ENCODE results near the gene WNT1. TPM values are rescaled to one million over a fixed set of nuclear protein-coding genes. Genes with fewer than 3 reads are reported as not detected.

WNT1 gene
- total RNA-seq, 1 donor from 2014 or later = not detected

DNA sequence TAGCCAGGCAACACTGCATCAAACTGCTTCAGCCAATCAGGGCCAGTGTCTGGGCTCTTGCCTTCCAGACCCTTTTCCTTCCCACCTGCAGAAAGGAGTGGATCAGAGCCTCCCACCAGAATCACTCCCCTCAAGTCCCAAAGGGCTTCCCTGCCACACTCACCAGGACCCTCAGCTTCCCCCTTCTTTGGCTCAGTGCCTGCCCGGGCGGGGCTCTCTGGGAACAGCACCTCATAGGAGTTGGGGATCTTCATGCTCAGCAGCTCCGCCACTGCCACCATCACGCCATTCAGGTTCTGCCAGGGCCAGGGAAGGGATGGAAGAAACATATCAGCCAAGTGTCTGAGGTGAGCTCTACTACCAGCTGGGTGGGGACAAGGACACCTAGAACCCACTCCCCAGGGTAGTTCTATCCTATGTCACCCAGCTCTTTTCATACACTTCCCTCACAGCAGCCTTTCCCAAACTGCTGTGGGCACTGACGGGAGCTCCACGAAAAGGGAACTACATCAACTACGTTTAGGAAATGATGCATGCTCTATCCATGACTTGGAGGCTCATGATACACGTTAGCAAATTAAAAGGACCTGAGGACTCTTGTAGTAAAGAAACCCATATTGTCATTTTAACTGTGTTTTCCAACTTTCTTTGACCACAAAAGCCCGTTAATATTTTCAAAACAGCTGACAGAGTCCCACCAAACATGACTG lies 49.9 kb downstream of the WNT1 start:
- DNase-seq (ENCODE audit: low read depth in 2 of 2) = no peak

GRCh38 chr12:49028666-49029275 lies 50.6 kb downstream of the WNT1 start:
- DNase-seq (ENCODE audit: low read depth in 2 of 2) = no peak

- no peak for DNase-seq (ENCODE audit: low read depth in 2 of 2)
Measured at GRCh38 chr12:49030119-49030518, 52.0 kb downstream of the WNT1 start.

- no peak for DNase-seq (ENCODE audit: low read depth in 2 of 2)
Measured at GRCh38 chr12:49030714-49031572, 52.8 kb downstream of the WNT1 start.

- no peak for DNase-seq (ENCODE audit: low read depth in 2 of 2)
Measured at GRCh38 chr12:49031573-49032161, 53.5 kb downstream of the WNT1 start.

Other genes with a start within 250 kb of the WNT1 start
- gene ADCY6, start 189.2 kb upstream of the WNT1 start, total RNA-seq = 27.2 and 35.7 TPM in 2 replicates
- 6.9 and 8.1 TPM in 2 replicates for gene CACNB3, start 159.8 kb upstream of the WNT1 start, total RNA-seq
- 60.0 and 67.6 TPM in 2 replicates for gene DDX23, start 126.2 kb upstream of the WNT1 start, total RNA-seq
- 3.2 and 6.1 TPM in 2 replicates for gene RND1, start 112.5 kb upstream of the WNT1 start, total RNA-seq
- 9.9 and 12.3 TPM in 2 replicates for gene FKBP11, start 52.8 kb upstream of the WNT1 start, total RNA-seq
- gene ARF3, start 20.8 kb upstream of the WNT1 start, total RNA-seq = 40.7 and 50.4 TPM in 2 replicates
- 0.13 TPM in 2 replicates for gene WNT10B, start 6.6 kb upstream of the WNT1 start, total RNA-seq
- under 0.01 and 0.13 TPM in 2 replicates for gene DDN, start 21.1 kb downstream of the WNT1 start, total RNA-seq
- gene PRKAG1, start 40.5 kb downstream of the WNT1 start, total RNA-seq = 37.4 and 44.5 TPM in 2 replicates
- gene KMT2D, start 82.5 kb downstream of the WNT1 start, total RNA-seq = 20.0 and 34.0 TPM in 2 replicates
- gene RHEBL1, start 91.7 kb downstream of the WNT1 start, total RNA-seq = 1.9 and 2.2 TPM in 2 replicates
- 0.25 and 0.39 TPM in 2 replicates for gene DHH, start 116.5 kb downstream of the WNT1 start, total RNA-seq
- gene LMBR1L, start 132.5 kb downstream of the WNT1 start, total RNA-seq = 79.7 and 97.0 TPM in 2 replicates
- gene TUBA1B, start 153.1 kb downstream of the WNT1 start, total RNA-seq = 914 and 1,463 TPM in 2 replicates
- 771 and 815 TPM in 2 replicates for gene TUBA1A, start 210.8 kb downstream of the WNT1 start, total RNA-seq

Data from dermis microvascular lymphatic vessel endothelial cell (primary cell).